GM12875 (cell line): ENCODE results near the gene PLB1.
A peak's percentile ranks its signal among the peaks of the same experiment; 100 is the strongest.

Experiments used
- H3K4me3 ChIP-seq: one replicate; pipeline ENCODE4 v1.5.1; 2011; ENCODE audit warnings: low read depth, low read length, control low read depth
- TF ChIP-seq, protein P1 (sequence below): IDR thresholded peaks from 2 replicates; pipeline ENCODE4 v1.5.1; 2011; ENCODE audit warnings: low read depth, mild to moderate bottlenecking, control low read depth, inconsistent platforms, low read length, moderate library complexity, borderline replicate concordance; ENCODE audit not compliant: insufficient read depth

PLB1 gene

DNA sequence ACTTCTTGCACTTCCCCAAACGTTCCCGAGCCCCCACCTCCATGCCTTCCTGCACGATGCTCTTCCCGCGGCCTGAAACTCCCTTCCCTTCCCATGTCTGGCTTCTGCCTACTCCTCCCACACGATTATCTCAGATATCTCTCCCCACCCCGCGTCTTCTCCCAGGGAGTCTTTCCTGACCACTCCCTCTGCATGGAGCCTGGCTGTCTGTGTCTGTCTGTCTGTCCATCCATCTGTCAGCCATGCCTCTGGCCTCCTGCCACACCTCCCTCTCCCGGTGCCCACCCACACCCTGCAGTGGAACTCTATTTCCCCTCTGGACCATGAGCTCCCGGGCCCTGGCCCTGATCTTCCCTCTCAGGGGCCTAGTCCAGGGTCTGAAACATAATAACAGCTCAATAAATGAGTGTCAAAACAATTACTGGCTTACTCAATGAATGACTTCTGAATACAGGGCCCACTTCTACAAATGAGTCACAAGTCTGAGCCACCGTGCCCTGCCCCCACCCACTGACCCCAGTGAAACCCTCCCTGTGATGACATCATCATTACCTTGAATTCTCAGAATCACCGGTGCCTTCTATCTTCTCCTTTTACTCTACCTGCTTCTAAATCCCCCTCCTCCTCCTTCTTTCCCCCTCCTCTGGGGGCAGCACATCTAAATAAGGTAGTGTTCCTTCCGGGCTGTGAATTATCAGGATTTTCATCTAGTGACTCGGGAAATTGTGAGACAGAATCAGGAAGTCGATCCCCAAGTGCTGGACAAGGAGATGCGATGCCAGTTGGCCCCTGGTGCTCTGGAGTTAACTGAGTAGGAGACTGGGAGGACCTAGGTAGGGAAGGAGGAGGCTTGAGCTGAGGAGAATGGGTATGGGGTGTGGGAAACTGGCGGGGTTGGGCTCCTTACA lies 46.1 kb upstream of the PLB1 start:
- TF ChIP-seq, protein P1, sequence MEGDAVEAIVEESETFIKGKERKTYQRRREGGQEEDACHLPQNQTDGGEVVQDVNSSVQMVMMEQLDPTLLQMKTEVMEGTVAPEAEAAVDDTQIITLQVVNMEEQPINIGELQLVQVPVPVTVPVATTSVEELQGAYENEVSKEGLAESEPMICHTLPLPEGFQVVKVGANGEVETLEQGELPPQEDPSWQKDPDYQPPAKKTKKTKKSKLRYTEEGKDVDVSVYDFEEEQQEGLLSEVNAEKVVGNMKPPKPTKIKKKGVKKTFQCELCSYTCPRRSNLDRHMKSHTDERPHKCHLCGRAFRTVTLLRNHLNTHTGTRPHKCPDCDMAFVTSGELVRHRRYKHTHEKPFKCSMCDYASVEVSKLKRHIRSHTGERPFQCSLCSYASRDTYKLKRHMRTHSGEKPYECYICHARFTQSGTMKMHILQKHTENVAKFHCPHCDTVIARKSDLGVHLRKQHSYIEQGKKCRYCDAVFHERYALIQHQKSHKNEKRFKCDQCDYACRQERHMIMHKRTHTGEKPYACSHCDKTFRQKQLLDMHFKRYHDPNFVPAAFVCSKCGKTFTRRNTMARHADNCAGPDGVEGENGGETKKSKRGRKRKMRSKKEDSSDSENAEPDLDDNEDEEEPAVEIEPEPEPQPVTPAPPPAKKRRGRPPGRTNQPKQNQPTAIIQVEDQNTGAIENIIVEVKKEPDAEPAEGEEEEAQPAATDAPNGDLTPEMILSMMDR = no peak
- H3K4me3 ChIP-seq = no peak overlapping the region

DNA sequence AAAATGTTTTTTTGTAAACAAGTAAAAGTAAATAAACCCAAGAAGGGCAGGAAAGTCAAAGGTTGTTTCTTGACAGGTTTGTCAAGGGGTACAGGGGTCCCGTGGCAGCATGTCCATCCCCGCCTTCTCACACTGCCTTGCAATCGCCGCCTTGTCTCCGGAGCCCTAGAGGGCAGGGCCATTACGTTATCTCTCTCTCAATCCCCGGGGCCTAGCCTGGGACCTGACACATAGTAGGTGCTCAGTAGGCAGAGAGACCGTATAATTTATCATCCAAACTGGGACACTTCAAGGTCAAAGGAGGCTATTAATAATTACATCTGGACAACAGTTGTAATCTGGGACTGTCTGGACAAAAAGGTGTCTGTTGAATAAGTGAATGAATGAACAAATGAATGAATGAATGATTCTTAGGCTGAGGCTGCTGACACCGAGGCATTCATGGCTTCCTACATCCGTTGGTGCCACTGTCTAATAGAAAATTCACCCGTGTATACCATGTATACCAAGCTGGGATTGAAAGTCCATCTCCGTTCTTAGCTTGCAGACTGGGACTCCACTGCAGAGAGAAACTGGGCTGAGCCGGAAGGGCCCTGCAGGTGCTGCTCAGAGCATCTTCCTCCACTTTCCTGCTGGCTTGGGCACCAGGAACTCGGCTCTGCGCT lies 44.8 kb upstream of the PLB1 start:
- TF ChIP-seq, protein P1 = no peak
- no peak overlapping the region for H3K4me3 ChIP-seq

DNA sequence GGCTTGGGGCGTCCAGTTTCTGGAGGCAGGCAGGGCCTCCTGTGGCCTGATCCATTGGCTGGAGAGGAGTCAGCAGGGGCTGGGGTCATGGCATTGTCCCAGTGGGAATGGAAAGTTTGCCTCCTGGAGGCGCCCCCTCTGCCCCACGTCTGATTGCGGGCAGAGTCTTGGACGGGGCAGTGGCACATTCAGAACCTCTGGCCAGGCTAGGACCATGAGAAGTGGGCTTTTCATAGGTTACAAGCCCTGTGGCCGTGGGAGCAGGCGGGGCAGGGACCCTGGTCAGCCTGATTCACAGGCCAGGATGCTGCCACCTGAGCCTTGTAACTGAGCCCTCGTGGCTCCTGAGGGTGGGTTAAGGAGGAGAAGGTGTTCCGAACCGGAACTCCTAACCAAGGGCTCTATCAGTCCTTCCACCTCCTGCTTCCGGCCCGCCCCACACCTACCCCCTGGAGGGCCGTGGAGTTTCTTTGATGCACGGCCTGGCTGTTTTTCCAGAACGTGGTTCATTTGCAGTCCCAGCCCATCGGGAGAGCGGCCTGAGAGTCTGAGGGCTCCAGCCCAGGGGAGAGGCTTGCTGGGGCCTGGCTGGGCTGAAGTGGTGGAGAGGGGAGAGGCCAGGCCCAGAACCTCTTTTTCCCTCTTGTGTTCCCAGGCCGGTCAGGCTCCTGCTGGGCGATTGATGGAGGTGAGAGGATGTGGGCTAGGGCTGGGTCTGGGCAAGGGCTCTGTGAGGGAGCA lies 43.9 kb upstream of the PLB1 start:
- TF ChIP-seq, protein P1 = no peak
- H3K4me3 ChIP-seq = no peak overlapping the region

DNA sequence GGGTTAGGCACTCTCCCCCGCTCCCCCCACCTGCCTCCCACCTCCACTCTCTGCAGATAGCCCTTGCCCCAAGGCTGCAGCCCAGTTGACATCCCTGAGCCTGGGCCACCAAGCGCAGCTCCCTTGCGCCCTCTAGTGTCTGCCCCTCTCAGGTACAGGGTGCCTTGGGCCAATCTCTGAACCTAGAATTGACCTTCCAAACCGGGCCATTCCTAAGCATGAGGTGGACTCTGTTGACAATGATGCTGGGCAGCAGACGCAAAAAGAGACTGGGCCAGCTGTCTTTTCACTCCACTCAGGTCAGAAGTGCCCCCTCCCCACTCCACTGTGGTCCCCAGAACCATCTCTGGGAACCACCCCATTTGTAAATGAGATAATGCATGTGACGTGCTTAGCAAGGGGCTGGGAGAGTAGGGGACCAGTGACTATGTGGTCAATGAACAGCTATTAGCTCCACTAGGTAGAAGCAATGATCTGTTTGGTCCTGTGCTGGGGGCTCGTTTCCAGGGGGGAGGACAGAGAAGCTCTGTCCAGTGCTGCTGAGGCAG lies 43.3 kb upstream of the PLB1 start:
- H3K4me3 ChIP-seq = no peak overlapping the region
- TF ChIP-seq, protein P1 = peak; percentile 98

DNA sequence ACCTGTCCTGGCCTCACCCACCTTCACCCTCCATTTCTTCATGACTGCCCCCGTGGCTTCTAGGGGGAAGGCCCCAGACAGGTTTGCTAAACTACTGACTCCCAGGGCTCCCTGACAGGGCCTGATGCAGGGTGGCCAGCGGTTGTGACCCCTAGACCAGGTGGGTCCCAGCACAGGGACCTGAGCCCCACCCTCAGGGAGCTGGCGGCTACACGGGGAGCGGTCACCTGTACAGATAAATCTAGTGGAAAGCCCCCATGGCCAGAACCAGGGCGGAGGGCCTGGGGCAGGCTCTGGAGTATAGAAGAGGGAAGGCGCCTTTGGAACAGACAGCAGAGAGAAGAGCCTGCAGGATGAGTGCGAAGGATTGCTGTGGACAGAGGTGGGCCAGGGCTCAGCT lies 42.5 kb upstream of the PLB1 start:
- H3K4me3 ChIP-seq = no peak overlapping the region
- TF ChIP-seq, protein P1 = no peak

DNA sequence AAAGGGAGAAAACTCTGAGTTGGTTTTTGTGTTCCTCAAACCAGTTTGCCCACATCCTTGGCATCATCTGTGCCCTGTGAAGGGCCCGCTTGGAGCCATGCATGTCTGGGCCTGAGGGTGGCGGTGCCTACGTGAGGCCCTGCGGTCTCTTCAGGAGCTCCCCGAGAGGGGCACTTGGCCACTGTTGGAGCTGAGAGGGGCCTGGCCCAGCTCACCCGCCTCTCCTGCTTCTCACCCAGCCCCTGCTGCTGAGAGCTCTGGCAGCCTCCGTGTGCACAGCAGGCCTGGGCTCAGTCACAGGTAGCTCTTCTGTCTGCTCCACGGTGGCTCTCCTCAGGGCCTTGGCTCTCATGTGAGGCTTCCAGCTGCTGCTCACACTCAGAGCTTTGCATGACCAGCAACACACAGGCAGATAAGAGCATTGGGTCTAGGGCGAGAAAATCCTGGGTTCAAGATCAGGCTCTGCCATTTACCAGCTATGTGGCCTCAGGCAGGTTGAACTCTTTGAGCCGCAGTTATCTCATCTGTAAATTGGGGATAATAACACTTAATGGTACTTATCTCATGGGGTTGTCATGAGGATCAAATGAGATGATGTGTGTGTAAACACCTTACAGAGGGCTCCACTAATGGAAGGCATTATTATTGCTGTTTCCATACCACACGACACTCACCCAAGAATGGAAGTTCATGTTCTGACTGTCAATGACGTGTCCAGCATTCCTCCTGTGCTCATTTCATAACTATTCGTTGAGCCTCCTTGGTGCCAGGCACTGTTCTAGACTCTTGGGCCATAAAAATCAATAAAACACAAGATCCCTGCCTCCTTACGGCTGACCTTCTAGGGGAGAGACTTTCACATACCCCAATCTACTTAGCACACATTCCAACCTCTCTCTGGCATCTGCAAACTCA lies 41.6 kb upstream of the PLB1 start:
- TF ChIP-seq, protein P1 = no peak
- H3K4me3 ChIP-seq = no peak overlapping the region
